AG04449 (cell line): ENCODE measurements around the gene SRD5A3.

Source experiments
- CTCF ChIA-PET: fragments of 350-600 bp; formaldehyde crosslinking; extraction: SDS; loops from one replicate; lab custom pipeline; 2021; ENCODE audit warnings: antibody characterized with exemption; lab: Yijun Ruan, JAX
- POLR2A ChIA-PET: fragments of 400-600, 350-600 bp; formaldehyde crosslinking; extraction: SDS; loops from one replicate; lab custom pipeline; 2020; ENCODE audit warnings: antibody characterized with exemption, inconsistent platforms; lab: Yijun Ruan, JAX
- DNase-seq: peaks from one replicate; pipeline ENCODE4 v3.0.0-alpha.2; 2010; ENCODE audit warnings: low read depth, low spot score
- H3K4me3 ChIP-seq: 2 replicates; pipeline ENCODE4 v1.5.1; 2011; ENCODE audit warnings: low read depth, mild to moderate bottlenecking, control low read depth, low read length
- TF ChIP-seq, protein P1 (sequence below): IDR thresholded peaks from one replicate; pipeline ENCODE4 v1.5.1; 2011; ENCODE audit warnings: mild to moderate bottlenecking, moderate library complexity, low read length, control low read depth, inconsistent platforms; ENCODE audit not compliant: insufficient read depth; ENCODE audit errors: missing control alignments

The SRD5A3 gene

DNA sequence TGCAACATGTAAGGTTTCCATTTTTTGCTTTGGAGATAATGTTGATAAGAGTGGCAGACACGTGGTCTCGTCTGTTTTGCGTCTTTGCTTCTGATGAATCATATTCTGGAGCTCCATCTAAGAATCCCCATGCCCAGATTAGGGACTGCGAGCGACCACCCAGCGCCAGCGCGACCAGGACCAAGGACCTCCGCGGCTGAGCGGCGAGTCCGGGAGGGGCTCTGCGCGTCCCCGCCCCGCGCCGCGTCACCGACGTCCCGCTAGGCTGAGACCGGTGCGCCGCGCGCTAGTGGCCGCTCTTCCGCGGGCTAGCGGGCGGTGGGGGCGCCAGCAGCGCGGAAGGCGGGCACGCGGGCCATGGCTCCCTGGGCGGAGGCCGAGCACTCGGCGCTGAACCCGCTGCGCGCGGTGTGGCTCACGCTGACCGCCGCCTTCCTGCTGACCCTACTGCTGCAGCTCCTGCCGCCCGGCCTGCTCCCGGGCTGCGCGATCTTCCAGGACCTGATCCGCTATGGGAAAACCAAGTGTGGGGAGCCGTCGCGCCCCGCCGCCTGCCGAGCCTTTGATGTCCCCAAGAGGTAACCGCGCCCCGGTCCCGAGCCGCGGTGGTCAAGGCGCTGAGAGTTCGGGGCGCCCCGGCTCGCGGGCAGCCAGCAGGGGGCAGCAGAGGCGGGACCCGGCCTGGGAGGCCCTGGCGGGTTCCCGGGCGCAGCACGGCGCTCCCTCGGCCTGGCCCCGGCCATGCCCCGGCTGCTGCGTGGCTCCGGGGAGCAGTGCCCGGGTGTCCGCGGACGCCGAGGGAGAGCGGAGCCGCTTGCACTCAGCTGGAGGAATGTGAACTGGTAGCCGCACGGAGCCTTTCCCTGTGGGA, at the start of gene SRD5A3:
Gene SRD5A3 (plus strand): TSS at position 263 of the 871 bp plus-strand sequence. CDS start 95 bp downstream, at position 358.
- DNase-seq = no peak

DNA sequence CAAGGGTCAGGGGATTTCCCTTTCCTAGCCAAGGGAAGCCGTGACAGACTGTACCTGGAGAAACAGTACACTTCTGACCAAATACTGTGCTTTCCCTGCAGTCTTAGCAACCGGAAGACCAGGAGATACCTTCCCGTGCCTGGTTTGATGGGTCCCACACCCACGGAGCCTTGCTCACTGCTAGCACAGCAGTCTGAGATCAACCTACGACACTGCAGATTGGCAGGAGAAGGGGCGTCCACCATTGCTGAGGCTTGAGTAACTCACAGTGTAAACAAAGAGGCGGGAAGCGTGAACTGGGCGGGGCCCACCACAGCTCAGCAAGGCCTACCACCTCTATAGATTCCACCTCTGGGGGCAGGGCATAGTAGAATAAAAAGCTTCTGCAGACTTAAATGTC, 48.7 kb upstream of the SRD5A3 start:
- POLR2A ChIA-PET = no interaction called here
- no peak for DNase-seq
- TF ChIP-seq, protein P1, sequence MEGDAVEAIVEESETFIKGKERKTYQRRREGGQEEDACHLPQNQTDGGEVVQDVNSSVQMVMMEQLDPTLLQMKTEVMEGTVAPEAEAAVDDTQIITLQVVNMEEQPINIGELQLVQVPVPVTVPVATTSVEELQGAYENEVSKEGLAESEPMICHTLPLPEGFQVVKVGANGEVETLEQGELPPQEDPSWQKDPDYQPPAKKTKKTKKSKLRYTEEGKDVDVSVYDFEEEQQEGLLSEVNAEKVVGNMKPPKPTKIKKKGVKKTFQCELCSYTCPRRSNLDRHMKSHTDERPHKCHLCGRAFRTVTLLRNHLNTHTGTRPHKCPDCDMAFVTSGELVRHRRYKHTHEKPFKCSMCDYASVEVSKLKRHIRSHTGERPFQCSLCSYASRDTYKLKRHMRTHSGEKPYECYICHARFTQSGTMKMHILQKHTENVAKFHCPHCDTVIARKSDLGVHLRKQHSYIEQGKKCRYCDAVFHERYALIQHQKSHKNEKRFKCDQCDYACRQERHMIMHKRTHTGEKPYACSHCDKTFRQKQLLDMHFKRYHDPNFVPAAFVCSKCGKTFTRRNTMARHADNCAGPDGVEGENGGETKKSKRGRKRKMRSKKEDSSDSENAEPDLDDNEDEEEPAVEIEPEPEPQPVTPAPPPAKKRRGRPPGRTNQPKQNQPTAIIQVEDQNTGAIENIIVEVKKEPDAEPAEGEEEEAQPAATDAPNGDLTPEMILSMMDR = no peak
- CTCF ChIA-PET = interaction anchor here (1.7 kb wide), 1 partner anchor 15 kb away, joined by 6 read pairs; no protein-coding TSS in a partner anchor
- H3K4me3 ChIP-seq = no peak overlapping the region

More for the DNA sequence above, at the start of gene SRD5A3:
- TF ChIP-seq, protein P1 = peak; percentile 84
- POLR2A ChIA-PET = interaction anchor here (1.0 to 1.7 kb wide), 2 partner anchors 49 to 200 kb away, joined by 7 to 10 read pairs; partner anchors contain the start of genes CLOCK and TMEM165
- CTCF ChIA-PET = interaction anchor here (0.6 to 4.2 kb wide), 62 partner anchors 10 to 1028 kb away, joined by 3 to 47 read pairs (median 5); partner anchors contain the start of gene TMEM165
- peak within 1 kb of the TSS; percentile 75 for H3K4me3 ChIP-seq

DNA sequence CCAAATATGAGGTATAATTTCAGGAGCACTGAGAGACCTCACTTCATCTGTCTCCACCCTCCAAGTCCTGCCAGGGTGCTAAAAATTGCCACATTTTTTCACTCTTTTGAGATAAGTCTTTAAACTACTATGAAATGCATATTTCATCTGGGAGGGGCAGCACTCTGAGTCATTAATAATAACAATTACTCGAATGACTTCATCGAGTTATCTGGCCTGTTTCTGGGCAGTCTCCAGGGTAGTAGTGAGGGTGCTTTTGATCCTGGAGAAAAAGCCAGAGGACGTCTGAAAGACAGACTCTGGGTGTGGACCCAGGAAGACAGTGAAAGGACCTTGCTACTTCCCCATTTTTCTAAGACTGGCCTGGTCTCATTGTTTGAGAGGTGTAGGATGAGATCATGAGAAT, 42.3 kb upstream of the SRD5A3 start:
- POLR2A ChIA-PET = no interaction called here
- TF ChIP-seq, protein P1 = no peak
- no peak overlapping the region for H3K4me3 ChIP-seq
- DNase-seq = no peak
- CTCF ChIA-PET = interaction anchor here (0.8 to 1.2 kb wide), 3 partner anchors 9 to 333 kb away, joined by 3 to 11 read pairs (median 5); no protein-coding TSS in a partner anchor

DNA sequence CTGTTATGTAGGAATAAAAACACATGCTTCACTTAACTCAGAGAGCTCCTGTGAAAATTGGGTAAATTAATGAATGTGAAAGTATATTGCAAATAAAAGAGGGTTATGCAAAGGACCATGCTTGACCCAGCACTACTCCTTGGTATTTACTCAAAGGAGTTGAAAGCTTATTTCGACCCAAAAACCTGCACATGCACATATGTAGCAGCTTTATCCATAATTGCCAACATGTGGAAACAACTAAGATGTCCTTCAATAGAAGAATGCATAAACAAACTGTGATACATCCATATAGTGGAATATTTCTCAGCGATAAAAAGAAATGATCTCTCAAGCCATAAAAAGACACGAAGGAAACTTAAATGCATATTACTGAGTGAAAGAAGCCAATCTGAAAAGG, 41.7 kb upstream of the SRD5A3 start:
- ChIA-PET CTCF (interaction anchor here (0.8 to 1.2 kb wide), 3 partner anchors 8 to 333 kb away, joined by 3 to 11 read pairs (median 5); no protein-coding TSS in a partner anchor), POLR2A (no interaction called here)
- H3K4me3 ChIP-seq = no peak overlapping the region
- DNase-seq = no peak
- TF ChIP-seq, protein P1 = no peak

DNA sequence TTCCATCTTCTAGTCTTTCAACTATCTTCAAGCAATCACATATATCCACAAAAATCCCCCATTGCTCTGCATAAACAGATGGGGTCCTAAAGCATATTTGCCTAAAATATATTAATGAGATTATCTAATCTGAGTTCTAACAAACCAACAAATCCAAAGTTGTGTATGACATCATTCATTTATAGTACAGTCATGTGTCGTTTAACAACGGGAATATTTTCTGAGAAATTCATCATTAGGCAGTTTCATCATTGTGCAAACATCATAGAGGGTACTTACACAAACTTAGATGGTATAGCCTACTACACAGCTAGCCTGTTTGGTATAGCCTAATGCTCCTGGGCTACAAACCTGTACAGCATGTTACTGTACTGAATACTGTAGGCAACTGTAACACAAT, 38.0 kb upstream of the SRD5A3 start:
- ChIA-PET POLR2A (no interaction called here), CTCF (interaction anchor here (1.7 kb wide), 1 partner anchor 13 kb away, joined by 8 read pairs; no protein-coding TSS in a partner anchor)
- H3K4me3 ChIP-seq = no peak overlapping the region

More for the DNA sequence above, 38.0 kb upstream of the SRD5A3 start:
- no peak for DNase-seq
- TF ChIP-seq, protein P1 = no peak
